Effector CD4-positive, alpha-beta T cell (primary cell): ENCODE results near the gene SEL1L.
"Not testable (repeated sequence)": the region's sequence is repeated elsewhere in the genome, so short reads cannot be mapped to it uniquely, and the experiment has no call there.

Experiments used
- DNase-seq: peaks from one replicate; pipeline ENCODE4 v3.0.0-alpha.2; 2020

The SEL1L gene

DNA sequence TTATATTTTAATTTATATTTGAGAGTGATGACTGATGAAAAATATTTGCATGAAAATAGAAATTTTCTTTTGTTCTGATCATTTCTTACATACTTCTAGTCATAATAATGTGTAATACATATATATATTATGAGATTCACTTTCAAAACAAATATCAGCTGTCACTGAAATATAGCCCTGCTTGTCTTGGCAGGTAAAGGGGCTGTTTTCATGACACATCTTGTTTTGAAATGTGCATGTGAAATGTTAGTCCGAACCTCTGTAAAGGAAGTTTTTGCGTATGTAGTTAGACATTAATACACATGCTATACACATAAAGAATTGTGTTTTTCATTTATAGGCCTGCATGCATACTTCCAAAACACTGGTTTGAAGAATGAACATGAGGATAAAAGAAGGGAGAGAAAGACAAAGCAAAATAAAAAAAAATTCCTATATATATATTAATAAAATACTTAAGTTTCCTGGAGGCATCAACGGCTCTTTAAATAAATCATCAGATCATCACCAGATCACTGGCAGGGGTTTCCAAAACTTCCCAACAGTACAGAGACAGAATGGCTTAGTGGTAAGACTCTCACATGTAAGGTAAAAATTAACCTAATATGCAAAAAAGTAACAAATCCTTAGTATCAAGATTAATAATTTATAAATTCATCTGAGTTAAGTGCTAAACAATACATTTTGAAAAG lies 60.1 kb downstream of the SEL1L start:
- no peak for DNase-seq

DNA sequence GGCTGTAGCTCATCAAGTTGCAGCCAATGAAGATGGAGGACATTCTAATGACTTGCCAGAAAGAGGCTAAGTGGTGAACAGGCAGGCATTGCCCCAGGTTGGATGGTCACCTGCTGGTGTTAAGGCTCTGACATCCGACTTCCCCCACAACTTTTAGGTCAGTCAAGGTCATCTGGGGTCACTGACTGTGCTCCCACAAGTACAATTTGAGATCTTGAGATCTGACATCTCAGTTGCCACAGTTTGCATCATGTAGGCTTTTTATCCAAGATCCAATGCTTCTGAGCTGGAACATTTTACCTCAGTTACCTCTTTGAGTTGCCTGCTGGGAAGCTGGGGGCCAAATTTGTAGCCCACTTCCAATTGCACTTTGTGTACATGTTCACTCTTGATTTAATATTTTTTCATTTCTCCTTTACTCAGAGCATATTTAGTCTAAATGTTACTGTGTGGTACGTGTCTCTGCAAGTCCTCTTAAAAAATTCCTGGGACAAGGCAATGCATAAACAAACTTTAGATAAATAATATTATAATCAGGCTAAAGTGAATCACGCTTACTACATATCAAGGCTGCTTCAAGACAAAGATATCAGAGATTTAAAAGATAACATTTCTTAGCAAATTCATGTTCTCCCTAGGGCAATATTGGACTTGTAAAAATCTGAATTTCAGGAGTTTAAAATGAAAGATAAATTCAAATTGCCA lies 61.4 kb downstream of the SEL1L start:
- DNase-seq: no peak

DNA sequence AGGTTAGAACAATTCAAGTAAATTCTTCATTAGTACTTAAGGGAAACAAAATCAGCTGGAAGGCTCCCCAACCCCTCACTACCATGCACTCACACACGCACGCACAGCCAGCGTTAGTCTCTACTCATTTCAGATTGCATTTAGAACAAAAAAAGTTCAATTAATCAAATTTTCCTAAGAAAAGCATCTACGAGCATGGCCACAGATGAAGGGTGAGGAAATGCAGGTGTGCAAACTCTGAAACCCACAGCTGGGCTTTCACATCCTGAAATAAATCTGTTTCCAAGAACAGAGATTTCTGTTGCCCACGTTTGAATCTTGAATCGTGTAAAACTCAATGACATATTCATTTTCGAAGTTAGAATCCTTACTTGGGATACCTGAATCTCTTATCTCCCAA lies 62.6 kb downstream of the SEL1L start:
- no peak for DNase-seq

DNA sequence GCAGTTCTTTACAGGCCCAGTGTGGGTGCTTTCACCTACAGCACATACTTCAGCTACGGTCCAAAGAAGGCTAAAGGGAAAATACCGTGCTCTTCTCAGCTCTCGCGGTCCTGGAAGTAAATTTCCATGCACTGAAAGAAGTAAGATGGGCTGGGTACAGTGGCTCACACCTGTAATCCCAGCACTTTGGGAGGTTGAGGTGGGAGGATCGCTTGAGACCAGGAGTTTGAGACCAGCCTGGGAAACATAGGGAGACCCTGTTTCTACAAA lies 63.2 kb downstream of the SEL1L start:
- not testable (repeated sequence) for DNase-seq

DNA sequence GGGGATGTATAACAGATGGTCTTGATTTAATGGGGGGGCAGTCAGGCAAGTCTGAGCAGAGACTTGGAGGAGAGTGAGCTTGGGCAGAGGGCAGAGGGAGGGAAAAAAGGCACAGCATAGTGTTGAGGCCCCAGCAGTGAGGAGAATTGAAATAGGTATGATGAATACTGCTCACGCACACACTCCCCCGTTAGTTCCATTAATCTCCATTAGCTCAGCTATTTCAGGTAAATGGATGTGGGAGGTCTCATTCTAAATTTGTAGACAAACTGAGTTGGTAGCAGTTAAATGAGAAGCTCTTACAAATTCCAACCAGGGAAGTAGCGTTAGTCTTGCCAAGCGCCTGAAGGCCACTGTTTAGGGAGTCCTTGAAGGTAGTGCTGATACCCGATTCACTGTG lies 66.8 kb downstream of the SEL1L start:
- DNase-seq: no peak

DNA sequence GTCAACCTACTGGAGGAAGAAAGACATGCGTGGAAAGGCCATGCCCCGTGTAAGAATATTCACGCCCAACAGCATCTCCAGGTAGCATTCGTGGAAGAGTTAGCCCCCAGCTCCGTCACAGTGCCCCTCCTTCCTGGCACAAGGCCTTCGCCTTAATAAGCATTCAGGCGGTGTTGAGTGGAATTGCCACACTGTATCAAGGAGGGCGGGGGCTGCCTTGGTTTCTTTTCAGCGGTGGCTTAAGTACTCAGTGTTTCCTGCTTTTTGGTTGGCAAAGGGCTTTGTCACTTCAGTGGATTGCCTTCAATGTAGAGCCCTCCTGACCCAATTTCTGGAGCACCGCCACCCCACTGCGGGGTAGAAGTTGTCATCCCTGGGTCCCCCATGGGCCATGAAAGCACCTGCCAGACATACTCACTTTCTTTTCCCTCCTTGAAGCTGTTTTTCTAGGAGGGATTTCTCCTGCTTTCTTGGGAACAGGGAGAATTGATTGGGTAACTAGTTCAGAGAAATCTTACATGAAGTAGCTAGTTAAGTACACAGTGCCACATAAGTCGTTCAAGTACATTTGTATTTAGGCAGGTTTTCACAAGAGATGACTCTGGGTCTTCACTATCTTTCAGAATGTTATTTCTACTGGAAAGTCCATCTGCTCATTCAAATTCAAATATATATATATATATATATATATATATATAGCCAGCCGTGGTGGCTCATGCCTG lies 68.0 kb downstream of the SEL1L start:
- no peak for DNase-seq

DNA sequence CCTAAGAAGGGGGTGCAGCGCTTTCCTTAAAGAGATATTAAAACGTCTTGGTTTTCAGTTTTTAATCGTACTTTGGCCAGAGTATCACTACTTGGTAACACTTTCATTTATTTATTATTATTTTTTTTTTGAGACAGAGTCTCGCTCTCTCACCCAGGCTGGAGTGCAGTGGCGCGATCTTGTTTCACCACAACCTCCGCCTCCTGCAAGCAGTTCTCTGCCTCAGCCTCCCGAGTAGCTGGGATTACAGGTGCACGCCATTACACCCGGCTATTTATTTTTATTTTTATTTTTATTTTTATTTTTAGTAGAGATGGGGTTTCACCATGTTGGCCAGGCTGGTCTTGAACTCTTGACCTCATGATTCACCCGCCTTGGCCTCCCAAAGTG lies 68.7 kb downstream of the SEL1L start:
- DNase-seq: not testable (repeated sequence)

DNA sequence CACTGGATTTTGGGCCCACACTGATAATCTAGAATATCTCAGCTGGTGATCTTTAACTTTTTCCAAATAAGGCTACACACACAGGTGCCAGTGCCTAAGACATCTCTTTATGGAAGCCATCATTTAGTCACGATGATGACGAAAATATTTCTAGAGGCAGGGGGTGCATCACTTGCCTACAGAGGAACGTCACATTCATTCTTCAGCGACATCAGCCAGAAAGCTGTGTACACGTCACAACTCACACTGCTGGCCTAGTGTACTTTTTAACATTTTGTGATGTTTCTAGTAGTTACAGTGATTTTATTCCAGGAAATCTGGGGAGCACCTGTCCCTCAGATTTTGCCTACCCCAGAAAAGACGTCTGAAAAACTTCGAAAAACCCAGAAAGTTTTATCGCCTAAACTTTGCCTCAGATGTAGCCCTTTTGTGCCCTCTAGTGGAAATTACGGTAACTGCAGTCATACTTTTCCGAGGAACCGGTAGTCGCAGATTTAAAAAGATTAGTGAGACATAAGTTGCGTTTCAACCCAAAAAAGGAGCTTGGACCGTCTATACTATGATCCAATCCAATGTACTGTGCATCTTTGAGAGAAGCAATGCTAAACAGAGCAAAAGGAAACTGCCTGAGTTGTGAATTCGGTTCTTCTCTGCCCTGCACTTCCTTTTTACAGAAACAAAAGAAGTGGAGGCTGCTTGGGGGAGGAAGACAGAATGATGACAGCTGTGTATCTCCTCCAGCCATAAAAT lies 69.2 kb downstream of the SEL1L start:
- DNase-seq: peak; percentile 47

DNA sequence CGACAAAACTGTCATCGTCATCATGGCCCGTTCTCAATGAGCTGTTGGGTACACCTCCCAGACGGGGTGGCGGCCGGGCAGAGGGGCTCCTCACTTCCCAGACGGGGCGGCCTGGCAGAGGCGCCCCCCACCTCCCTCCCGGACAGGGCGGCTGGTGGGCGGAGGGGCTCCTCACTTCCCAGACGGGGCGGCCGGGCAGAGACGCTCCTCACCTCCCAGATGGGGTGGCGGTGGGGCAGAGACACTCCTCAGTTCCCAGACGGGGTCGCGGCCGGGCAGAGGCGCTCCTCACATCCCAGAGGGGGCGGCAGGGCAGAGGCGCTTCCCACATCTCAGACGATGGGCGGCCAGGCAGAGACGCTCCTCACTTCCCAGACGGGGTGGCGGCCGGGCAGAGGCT lies 71.3 kb downstream of the SEL1L start:
- DNase-seq: not testable (repeated sequence)

DNA sequence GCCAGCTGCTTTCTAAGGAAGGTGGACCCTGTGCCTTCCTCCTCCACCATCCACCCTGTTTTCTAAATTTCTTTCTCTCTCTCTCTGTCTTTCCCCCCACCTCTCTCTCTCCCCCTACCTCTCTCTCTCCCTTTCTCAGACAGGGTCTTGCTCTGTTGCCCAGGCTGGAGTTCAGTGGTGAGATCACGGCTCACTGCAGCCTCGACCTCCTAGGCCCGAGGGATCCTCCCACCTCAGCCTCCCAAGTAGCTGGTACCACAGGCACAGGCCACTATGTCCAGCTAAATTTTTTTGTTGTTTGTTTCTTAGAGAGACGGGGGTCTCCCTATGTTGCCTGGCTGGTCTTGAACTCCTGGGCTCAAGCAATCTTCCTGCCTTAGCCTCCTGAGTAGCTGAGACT lies 73.7 kb downstream of the SEL1L start:
- DNase-seq: no peak

DNA sequence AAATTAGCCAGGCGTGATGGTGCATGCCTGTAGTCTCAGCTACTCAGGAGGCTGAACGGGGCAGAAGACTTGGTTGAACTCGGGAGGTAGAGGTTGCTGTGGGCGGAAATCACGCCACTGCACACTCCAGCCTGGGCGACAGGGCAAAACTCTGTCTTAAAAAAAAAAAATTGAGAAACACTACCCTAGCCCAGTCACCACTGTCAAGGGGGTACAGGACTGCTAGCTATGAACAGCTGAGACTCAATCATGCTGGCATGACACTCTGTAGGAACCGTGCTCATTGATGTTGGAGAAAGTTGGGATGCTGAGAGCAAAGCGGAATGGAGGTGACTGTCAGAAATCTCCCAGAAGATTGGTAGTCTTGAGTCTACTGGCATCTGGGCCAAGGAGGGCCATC lies 75.3 kb downstream of the SEL1L start:
- DNase-seq: no peak

DNA sequence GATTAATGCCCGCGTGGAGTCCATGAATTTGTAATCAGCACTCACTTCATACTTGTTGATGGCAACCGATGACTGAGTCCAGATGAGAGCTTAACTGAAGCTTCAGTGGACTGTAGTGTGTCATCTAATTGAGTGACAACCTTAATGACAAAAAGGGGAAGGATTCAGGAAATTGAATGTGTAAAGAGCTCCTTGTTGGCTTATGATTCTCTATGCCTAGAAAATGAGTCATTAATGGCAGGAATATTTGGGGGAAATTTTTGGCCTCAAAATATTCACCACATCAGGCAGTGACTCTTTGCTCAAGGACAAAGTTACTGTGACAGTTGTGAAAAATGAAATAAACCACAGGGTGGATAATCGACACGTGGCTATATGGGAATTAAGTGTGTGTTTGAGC lies 78.3 kb downstream of the SEL1L start:
- no peak for DNase-seq

DNA sequence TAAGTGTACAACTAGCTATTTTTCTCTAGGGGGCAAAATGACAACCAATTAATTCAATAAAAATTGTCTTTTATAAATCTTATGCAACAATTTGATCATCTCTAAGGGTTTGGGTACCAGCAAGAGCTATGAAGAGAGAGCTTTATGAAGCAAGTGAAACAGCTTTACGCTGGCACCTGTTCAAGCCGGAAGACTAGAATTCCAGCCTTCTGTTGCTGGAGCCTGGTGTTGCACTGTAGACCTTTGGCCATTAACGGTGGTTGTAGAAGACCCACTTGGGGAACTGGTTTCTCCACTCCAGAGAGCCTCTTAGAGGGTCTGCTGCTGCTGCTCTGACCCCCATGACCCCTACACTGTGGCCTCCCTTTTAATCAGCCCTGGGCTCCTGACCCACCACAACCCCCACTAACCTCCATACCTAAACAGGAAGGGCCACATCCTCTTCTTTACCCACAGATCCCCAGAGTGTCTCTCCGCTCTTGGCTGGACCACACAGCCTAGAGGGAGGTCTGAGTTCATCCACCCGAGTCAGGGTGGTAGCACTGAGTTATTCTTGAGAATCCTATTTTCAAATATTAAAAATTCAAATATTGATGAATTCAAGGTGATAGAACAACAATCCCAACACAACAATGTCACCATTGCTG lies 79.0 kb downstream of the SEL1L start:
- no peak for DNase-seq

DNA sequence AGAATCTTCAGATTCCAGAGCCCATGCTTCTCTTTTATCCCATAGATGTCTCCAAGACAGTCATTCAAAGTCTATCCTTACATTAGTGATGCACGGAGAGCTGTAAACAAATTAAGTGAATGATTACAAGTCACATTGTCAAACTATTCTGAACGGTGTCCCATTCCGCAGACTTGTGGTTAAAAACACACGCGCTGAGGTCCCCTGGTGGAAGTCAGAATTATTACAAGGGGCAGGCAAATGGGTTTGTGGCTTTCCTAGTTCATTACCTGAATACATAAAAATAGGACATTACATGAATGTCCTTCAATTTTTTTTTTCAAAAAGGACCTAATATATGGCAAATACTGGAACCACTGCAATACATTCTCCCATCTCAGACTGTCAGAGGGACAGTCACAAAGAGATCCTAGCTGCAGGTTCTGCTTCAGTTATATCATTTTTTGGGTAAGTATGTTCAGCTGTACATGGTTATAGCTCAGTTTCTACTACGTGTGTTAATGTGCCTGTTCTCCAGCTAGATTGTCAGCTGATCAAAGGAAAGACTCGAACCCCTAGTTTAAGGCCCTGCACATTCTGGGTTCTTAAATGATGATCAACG lies 80.4 kb downstream of the SEL1L start:
- peak; percentile 28 for DNase-seq

DNA sequence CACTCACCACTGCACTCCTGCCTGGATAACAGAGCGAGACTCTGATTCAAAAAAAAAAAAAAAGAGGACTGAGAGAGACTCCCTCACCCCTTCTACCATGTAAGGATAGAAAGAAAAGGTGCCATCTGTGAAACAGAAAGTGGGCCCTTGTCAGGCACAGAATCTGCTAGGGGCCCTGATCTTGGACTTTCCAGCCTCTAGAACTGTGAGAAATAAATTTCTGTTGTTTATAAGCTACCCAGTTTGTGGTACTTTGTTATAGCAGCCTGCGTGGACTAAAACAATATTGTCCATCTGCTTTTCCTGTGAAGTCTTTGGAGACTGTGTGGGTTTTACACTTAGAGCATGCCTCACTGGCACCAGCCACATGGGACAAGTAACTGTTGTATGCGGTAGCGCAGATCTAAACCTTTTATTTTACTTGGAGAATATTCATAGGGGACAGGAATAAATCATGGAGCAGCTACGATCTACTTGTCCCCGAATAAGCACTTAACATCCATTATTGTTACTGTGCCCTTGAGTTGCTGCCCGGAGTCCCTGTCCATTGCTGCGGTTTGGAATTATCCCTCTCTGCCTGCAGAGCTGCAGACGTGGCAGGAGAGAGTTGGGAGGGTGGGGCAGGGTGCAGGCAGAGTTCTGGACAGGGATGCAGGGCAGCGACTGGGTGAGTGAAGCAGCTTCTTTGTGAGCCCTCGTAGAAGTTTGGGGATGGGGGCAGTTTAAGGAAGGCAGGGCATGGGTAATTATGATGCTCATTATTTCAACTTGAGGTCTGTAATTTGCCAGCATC lies 81.1 kb downstream of the SEL1L start:
- no peak for DNase-seq

DNA sequence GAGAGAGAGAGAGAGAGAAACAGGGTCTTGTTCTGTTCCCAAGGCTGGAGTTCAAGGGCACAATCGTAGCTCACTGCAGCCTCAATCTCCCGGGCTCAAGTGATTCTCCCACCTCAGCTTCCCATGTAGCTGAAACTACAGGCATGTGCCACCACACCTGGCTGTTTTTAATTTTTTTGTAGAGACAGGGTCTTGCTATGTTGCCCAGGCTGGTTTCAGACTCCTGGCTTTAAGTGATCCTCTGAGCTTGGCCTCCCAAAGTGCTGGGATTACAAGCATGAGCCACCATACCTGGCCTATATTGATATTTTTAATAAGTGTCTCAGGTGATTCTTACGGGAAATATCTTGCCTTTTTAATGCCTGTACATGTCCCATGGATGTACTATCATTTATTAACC lies 82.7 kb downstream of the SEL1L start:
- no peak for DNase-seq

DNA sequence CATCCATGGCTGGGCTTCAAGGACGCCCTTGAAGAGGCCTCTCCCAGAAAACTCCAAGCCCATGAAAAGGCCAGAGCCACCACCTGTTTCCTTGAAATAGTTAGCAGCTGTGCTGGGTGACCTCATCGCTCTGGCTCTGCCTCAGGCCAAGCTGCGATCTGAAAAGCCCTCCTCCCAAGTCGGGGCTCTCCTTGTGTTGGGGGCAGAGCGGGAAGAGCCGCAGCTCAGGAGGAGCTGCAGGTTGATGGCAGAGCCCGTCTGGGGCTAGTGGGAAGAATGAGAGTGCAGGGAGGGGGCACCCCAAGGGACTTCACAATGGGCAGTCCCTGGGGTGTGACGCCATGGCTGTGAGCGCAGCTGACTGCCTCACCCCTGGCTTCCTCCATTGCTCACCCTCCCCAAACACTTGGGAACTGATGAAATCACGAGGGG lies 83.5 kb downstream of the SEL1L start:
- DNase-seq: no peak

DNA sequence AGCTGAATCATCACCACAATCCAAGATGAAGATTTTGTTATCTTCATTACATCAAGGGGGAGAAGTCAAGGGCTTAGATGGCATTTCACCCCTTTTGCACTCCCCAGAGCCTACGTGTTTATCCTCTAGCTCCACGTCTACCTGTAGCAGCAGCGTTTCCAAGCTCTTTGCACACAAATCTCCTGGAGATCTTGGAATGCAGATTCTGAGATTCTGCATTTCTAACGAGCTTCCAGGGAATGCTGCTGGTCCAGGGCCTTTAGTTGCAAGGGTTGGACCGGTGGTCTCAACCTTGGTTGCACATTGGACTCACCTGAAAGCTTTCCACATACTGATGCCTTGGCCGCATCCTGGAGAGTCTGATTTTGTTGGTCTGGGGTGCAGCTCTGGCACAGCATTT lies 84.1 kb downstream of the SEL1L start:
- DNase-seq: no peak

DNA sequence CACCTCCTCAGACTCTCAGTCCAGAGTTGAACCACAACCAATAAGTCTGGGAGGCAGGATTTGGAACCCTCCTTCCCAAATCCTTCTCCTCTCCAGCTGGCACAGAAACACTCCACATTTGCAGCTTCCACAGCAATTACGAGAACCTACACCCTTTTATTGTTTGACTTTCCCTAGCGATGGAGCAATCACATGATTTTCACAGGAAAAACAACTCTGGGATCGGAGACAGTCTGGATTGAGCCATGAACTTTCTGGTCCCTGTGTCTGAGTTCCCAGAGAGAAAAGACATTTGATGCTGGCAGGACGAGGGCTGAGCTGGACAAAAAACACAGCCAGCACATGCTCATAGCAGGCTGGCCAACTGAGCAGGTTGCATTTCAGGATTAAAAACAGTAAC lies 84.5 kb downstream of the SEL1L start:
- DNase-seq: no peak

DNA sequence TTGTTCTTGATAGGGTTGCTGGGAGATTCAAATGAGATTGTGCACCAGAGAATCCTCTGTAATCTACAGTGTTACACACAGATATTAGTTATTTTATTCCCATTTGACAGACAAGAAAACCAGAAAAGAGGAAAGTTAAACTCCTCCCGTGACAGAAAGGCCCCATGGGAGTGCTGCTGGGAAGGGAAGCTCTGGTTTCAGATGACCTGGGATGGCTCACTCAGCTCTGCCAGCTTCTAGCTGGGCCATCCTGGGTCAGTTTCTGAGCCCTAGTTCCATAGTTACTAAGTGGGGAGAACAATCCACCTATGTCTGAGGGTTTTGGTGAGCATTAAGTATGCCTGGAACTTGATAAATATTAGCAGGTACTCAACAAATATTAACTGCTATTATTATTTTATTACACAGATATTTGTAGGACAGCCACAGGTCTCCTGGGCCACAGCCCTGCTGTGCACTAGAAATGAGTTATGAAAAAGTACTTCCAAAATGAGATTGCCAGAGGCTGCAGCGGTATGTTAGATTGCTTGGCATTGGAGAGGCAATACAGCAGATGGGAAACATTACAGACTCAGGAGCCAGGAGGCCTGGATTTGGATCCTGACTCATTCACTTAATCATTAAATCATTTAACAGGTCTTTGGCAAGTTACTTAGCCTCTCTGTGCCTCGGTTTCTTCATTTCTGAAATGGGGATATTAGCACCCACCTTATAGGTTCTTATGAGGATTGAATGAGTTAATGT lies 86.5 kb downstream of the SEL1L start:
- no peak for DNase-seq
